ENCODE data around the gene OR2H1. TPM values are rescaled to one million over a fixed set of nuclear protein-coding genes. Genes with fewer than 3 reads are reported as not detected.
A peak's percentile ranks its signal among the peaks of the same experiment; 100 is the strongest.

The OR2H1 gene
- total and polyA plus RNA-seq, 9 of the 15 experiments (the other 6 are each of a cell fraction or from before 2014, with no cell fraction given): not detected

DNA sequence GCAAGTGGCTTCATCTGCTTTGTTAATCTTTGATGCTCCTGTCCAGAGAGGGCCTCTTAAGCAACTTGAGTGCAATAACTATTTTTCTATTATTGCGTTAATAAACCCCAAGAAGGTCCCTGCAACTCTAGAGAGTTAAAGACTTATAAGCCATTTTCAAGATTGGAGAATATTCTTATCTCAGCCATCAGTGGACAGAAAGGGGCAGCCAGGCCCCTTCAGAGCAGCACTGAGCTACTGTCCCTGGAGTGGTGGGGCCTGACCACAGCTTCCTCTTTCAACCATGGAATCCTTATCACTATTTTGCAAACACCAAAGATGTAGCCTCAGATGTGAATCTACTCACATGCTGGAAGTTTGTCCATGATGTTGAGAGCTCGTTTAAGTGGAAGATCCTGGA lies 33.6 kb downstream of the OR2H1 start (continued):
- TF ChIP-seq KLF16 (IDR thresholded peaks at IDR 0.05) (peak; percentile 88), NFE2L1 (tag; IDR thresholded peaks at IDR 0.05; ENCODE audit: borderline replicate concordance, low read depth) (no peak), SAP30 (IDR thresholded peaks at IDR 0.05; ENCODE audit: borderline replicate concordance, insufficient read depth, low read depth, low read length, poor library complexity, severe bottlenecking) (no peak), ZNF41 (CRISPR knock-in tag; conservative IDR thresholded peaks at IDR 0.05) (0 out of 2 replicates have a peak, but pooled peaks have one; percentile 25), COPS2 (conservative IDR thresholded peaks at IDR 0.05) (no peak), ELF4 (CRISPR knock-in tag; IDR thresholded peaks at IDR 0.05) (0 out of 2 replicates have a peak, but pooled peaks have one; percentile 47), ZNF77 (CRISPR knock-in tag; IDR thresholded peaks at IDR 0.05) (no peak), NR1H2 (CRISPR knock-in tag; IDR thresholded peaks at IDR 0.05) (no peak), ZSCAN32 (CRISPR knock-in tag; IDR thresholded peaks at IDR 0.05) (no peak), ZNF263 (CRISPR knock-in tag; IDR thresholded peaks at IDR 0.05; ENCODE audit: borderline replicate concordance) (no peak), MAFK (IDR thresholded peaks at IDR 0.05; ENCODE audit: low read length) (no peak), MED1 (CRISPR knock-in tag; IDR thresholded peaks at IDR 0.05; ENCODE audit: borderline replicate concordance) (no peak), LCOR (CRISPR knock-in tag; IDR thresholded peaks at IDR 0.05) (peak; percentile 66; the same call in 1 of the 2 replicates), IFI16 (CRISPR knock-in tag; IDR thresholded peaks at IDR 0.05) (no peak), EGR1 (conservative IDR thresholded peaks at IDR 0.05) (no peak), TEAD1 (CRISPR knock-in tag; IDR thresholded peaks at IDR 0.05) (peak in 1 of 2 experiments; percentile 92; a peak in 2 of 4 replicates), BRCA1 (IDR thresholded peaks at IDR 0.05) (no peak), BRCA1 (CRISPR knock-in tag; IDR thresholded peaks at IDR 0.05) (no peak), ZNF695 (CRISPR knock-in tag; IDR thresholded peaks at IDR 0.05) (no peak), PURB (CRISPR knock-in tag; IDR thresholded peaks at IDR 0.05; ENCODE audit: low read depth) (no peak), DACH1 (IDR thresholded peaks at IDR 0.05; ENCODE audit: partially characterized antibody) (no peak), ZNF232 (CRISPR knock-in tag; IDR thresholded peaks at IDR 0.05) (no peak), ZFP1 (CRISPR knock-in tag; IDR thresholded peaks at IDR 0.05) (no peak), POLR2B (IDR thresholded peaks at IDR 0.05; ENCODE audit: low read depth, partially characterized antibody) (no peak), ELF1 (tag; IDR thresholded peaks at IDR 0.05) (no peak)
- TF ChIP-seq, protein P1, sequence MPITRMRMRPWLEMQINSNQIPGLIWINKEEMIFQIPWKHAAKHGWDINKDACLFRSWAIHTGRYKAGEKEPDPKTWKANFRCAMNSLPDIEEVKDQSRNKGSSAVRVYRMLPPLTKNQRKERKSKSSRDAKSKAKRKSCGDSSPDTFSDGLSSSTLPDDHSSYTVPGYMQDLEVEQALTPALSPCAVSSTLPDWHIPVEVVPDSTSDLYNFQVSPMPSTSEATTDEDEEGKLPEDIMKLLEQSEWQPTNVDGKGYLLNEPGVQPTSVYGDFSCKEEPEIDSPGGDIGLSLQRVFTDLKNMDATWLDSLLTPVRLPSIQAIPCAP (CRISPR knock-in tag; IDR thresholded peaks at IDR 0.05; ENCODE audit: borderline replicate concordance): no peak
- TF ChIP-seq, protein P2, sequence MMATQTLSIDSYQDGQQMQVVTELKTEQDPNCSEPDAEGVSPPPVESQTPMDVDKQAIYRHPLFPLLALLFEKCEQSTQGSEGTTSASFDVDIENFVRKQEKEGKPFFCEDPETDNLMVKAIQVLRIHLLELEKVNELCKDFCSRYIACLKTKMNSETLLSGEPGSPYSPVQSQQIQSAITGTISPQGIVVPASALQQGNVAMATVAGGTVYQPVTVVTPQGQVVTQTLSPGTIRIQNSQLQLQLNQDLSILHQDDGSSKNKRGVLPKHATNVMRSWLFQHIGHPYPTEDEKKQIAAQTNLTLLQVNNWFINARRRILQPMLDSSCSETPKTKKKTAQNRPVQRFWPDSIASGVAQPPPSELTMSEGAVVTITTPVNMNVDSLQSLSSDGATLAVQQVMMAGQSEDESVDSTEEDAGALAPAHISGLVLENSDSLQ (IDR thresholded peaks at IDR 0.05): no peak
- TF ChIP-seq, protein P3, sequence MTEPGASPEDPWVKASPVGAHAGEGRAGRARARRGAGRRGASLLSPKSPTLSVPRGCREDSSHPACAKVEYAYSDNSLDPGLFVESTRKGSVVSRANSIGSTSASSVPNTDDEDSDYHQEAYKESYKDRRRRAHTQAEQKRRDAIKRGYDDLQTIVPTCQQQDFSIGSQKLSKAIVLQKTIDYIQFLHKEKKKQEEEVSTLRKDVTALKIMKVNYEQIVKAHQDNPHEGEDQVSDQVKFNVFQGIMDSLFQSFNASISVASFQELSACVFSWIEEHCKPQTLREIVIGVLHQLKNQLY (CRISPR knock-in tag; conservative IDR thresholded peaks at IDR 0.05): no peak
- TF ChIP-seq, protein P4, sequence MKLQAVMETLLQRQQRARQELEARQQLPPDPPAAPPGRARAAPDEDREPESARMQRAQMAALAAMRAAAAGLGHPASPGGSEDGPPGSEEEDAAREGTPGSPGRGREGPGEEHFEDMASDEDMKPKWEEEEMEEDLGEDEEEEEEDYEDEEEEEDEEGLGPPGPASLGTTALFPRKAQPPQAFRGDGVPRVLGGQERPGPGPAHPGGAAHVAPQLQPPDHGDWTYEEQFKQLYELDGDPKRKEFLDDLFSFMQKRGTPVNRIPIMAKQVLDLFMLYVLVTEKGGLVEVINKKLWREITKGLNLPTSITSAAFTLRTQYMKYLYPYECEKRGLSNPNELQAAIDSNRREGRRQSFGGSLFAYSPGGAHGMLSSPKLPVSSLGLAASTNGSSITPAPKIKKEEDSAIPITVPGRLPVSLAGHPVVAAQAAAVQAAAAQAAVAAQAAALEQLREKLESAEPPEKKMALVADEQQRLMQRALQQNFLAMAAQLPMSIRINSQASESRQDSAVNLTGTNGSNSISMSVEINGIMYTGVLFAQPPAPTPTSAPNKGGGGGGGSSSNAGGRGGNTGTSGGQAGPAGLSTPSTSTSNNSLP (IDR thresholded peaks at IDR 0.05; ENCODE audit: borderline replicate concordance, low read depth, low read length): no peak
